H1 (cell line): ENCODE data around the gene IYD. TPM values are rescaled to one million over a fixed set of nuclear protein-coding genes. Genes with fewer than 3 reads are reported as not detected.

ENCODE experiments used
- CTCF ChIA-PET: fragments of 300-600 bp; sonication (Branson Sonifier 250); formaldehyde crosslinking; loops from one replicate; lab custom pipeline; 2021; ENCODE audit not compliant: partially characterized antibody; lab: Charles Lee
- POLR2A ChIA-PET: fragments of 300-600 bp; sonication (Branson Sonifier 250); formaldehyde crosslinking; loops from one replicate; lab custom pipeline; 2021; ENCODE audit warnings: inconsistent platforms; ENCODE audit not compliant: partially characterized antibody; lab: Charles Lee
- DNase-seq, 2 experiments: peaks; one replicate each; pipeline versions ENCODE4 v3.0.0 to v3.0.0-alpha.2; 2010 to 2022; ENCODE audit warnings: low spot score in 2 of 2, low read depth in 1 of 2, mixed read lengths in 1 of 2
- FAIRE-seq: peaks from 2 replicates; lab custom pipeline; 2011; peaks lifted over from hg19 to GRCh38; lab: Jason Lieb, UNC
- H2AFZ ChIP-seq: 2 replicates; pipeline ENCODE4 v1.8.1; 2012; ENCODE audit warnings: low read length, inconsistent platforms
- H2AK5ac ChIP-seq: 2 replicates; pipeline ENCODE4 v1.6.1; 2013; ENCODE audit warnings: low read depth, low read length
- H2BK120ac ChIP-seq: replicated peaks from 2 replicates; pipeline ENCODE3; 2013; ENCODE audit warnings: low read depth, low read length, inconsistent platforms
- H2BK12ac ChIP-seq: 2 replicates; pipeline ENCODE4 v1.6.1; 2013; ENCODE audit warnings: low read depth, low read length
- H2BK15ac ChIP-seq: 2 replicates; pipeline ENCODE4 v1.6.1; 2013; ENCODE audit warnings: low read length
- H2BK20ac ChIP-seq: 2 replicates; pipeline ENCODE4 v1.6.1; 2013; ENCODE audit warnings: low read length
- H2BK5ac ChIP-seq: 2 replicates; pipeline ENCODE4 v1.6.1; 2013; ENCODE audit warnings: low read depth, low read length
- H3K14ac ChIP-seq: 2 replicates; pipeline ENCODE4 v1.6.1; 2013; ENCODE audit warnings: inconsistent platforms; ENCODE audit not compliant: insufficient read length
- H3K18ac ChIP-seq: 2 replicates; pipeline ENCODE4 v1.6.1; 2013; ENCODE audit warnings: low read length; ENCODE audit errors: extremely low read depth
- H3K23ac ChIP-seq: 2 replicates; pipeline ENCODE4 v1.6.1; 2013; ENCODE audit warnings: inconsistent platforms; ENCODE audit not compliant: insufficient read length
- H3K23me2 ChIP-seq: 2 replicates; pipeline ENCODE4 v1.6.1; 2013; ENCODE audit warnings: low read depth, low read length
- H3K27ac ChIP-seq: 2 replicates; pipeline ENCODE4 v1.6.1; 2011; ENCODE audit warnings: low read depth, low read length, inconsistent platforms
- H3K27me3 ChIP-seq, 4 experiments: replicated peaks in 1 of 4; 1 replicate in 1 of 4; 2 replicates in 3 of 4; pipeline versions ENCODE4 v1.6.1 to v1.8.1; 2011 to 2013; ENCODE audit warnings: low read length in 3 of 4, mild to moderate bottlenecking in 3 of 4, inconsistent platforms in 2 of 4, mixed read lengths in 2 of 4, moderate library complexity in 1 of 4; ENCODE audit not compliant: control insufficient read depth in 3 of 4, insufficient read depth in 3 of 4; ENCODE audit errors: extremely low read depth in 1 of 4
- H3K36me3 ChIP-seq, 4 experiments: 2 replicates each; pipeline versions ENCODE4 v1.6.1 to v1.8.1; 2011 to 2013; ENCODE audit warnings: mild to moderate bottlenecking in 4 of 4, low read length in 3 of 4, moderate library complexity in 2 of 4, control low read depth in 1 of 4, inconsistent platforms in 1 of 4; ENCODE audit not compliant: insufficient read depth in 4 of 4, control insufficient read depth in 2 of 4
- H3K4ac ChIP-seq: replicated peaks from 2 replicates; pipeline ENCODE3; 2013; ENCODE audit warnings: low read length, low read depth, mixed read lengths, inconsistent platforms; ENCODE audit not compliant: insufficient read length
- H3K4me1 ChIP-seq, 4 experiments: replicated peaks in 1 of 4; 1 replicate in 1 of 4; 2 replicates in 3 of 4; pipeline versions ENCODE4 v1.6.1 to v1.8.1; 2011 to 2013; ENCODE audit warnings: low read length in 3 of 4, inconsistent platforms in 2 of 4, mixed read lengths in 1 of 4; ENCODE audit not compliant: insufficient read depth in 4 of 4, control insufficient read depth in 3 of 4
- H3K4me2 ChIP-seq, 2 experiments: 2 replicates each; pipeline versions ENCODE4 v1.6.1 to v1.8.1; 2011 to 2013; ENCODE audit warnings: low read depth in 2 of 2, low read length in 2 of 2, control low read depth in 1 of 2, inconsistent platforms in 1 of 2, mild to moderate bottlenecking in 1 of 2; ENCODE audit not compliant: insufficient read depth in 1 of 2
- H3K4me3 ChIP-seq, 4 experiments: fragments of 200-600, 300-600 bp in 1 of 4; sonication (generic), shearing (Covaris generic), sonication (Bioruptor Twin) in 1 of 4; 2 replicates each; pipeline versions ENCODE4 v1.5.1 to v1.8.1; 2011 to 2016; ENCODE audit warnings: low read length in 4 of 4, low read depth in 3 of 4, control low read depth in 2 of 4, inconsistent platforms in 2 of 4, mild to moderate bottlenecking in 2 of 4, mixed read lengths in 1 of 4, moderate library complexity in 1 of 4; ENCODE audit not compliant: insufficient read depth in 2 of 4; ENCODE audit errors: extremely low read depth in 1 of 4
- H3K56ac ChIP-seq: replicated peaks from 2 replicates; pipeline ENCODE3; 2013; ENCODE audit warnings: low read depth, mild to moderate bottlenecking, mixed read lengths, low read length, inconsistent platforms; ENCODE audit not compliant: insufficient read length
- H3K79me1 ChIP-seq: 2 replicates; pipeline ENCODE4 v1.6.1; 2013; ENCODE audit warnings: low read depth, low read length, control low read depth
- H3K79me2 ChIP-seq, 2 experiments: 2 replicates each; pipeline versions ENCODE4 v1.6.1 to v1.8.1; 2012 to 2013; ENCODE audit warnings: low read length in 2 of 2, mild to moderate bottlenecking in 2 of 2, inconsistent platforms in 1 of 2; ENCODE audit not compliant: insufficient read depth in 2 of 2, control insufficient read depth in 1 of 2
- H3K9ac ChIP-seq, 4 experiments: replicated peaks in 1 of 4; 1 replicate in 1 of 4; 2 replicates in 3 of 4; pipeline versions ENCODE4 v1.6.1 to v1.8.1; 2011 to 2013; ENCODE audit warnings: low read depth in 3 of 4, low read length in 3 of 4, control low read depth in 2 of 4, mild to moderate bottlenecking in 2 of 4, moderate library complexity in 2 of 4, inconsistent platforms in 1 of 4; ENCODE audit errors: extremely low read depth in 1 of 4
- H3K9me3 ChIP-seq, 2 experiments: 2 replicates each; pipeline versions ENCODE4 v1.6.1 to v1.8.1; 2012 to 2013; ENCODE audit warnings: mild to moderate bottlenecking in 2 of 2, moderate library complexity in 2 of 2, control low read depth in 1 of 2, inconsistent platforms in 1 of 2, low read depth in 1 of 2, low read length in 1 of 2, mixed read lengths in 1 of 2; ENCODE audit not compliant: insufficient read depth in 2 of 2
- H4K20me1 ChIP-seq, 2 experiments: replicated peaks in 1 of 2; 2 replicates each; pipeline versions ENCODE3 to v1.8.1; 2011 to 2013; ENCODE audit warnings: inconsistent platforms in 2 of 2, low read length in 2 of 2, mild to moderate bottlenecking in 1 of 2; ENCODE audit not compliant: insufficient read depth in 2 of 2, control insufficient read depth in 1 of 2
- H4K5ac ChIP-seq: 2 replicates; pipeline ENCODE4 v1.6.1; 2013; ENCODE audit warnings: low read length, low read depth, mixed read lengths, inconsistent platforms; ENCODE audit not compliant: insufficient read length
- H4K8ac ChIP-seq: 2 replicates; pipeline ENCODE4 v1.8.0; 2013; ENCODE audit warnings: mild to moderate bottlenecking, moderate library complexity, low read length, inconsistent platforms; ENCODE audit not compliant: insufficient read depth; ENCODE audit errors: extremely low read depth
- H4K91ac ChIP-seq: replicated peaks from 2 replicates; pipeline ENCODE3; 2013; ENCODE audit warnings: low read length, mixed read lengths, inconsistent platforms; ENCODE audit not compliant: insufficient read length
- ATF2 ChIP-seq: IDR thresholded peaks from 2 replicates; pipeline ENCODE4 v1.6.1; 2012; ENCODE audit warnings: low read length, inconsistent platforms
- BACH1 ChIP-seq: IDR thresholded peaks from 2 replicates; pipeline ENCODE4 v1.6.1; 2012; ENCODE audit warnings: low read length, improper control_type of control experiment
- BRCA1 ChIP-seq: IDR thresholded peaks from 2 replicates; pipeline ENCODE4 v1.6.1; 2012; ENCODE audit warnings: low read depth, low read length, improper control_type of control experiment
- CBX5 ChIP-seq: fragments of 300-800, 300-1000 bp; sonication (generic); IDR thresholded peaks from 2 replicates; pipeline ENCODE4 v1.7.1; 2016; ENCODE audit warnings: antibody characterized with exemption, low read length, low read depth
- CREB1 ChIP-seq: IDR thresholded peaks from 2 replicates; pipeline ENCODE4 v1.6.1; 2012; ENCODE audit warnings: inconsistent platforms
- GTF2F1 ChIP-seq: IDR thresholded peaks from 2 replicates; pipeline ENCODE4 v1.6.1; 2012; ENCODE audit warnings: low read depth, low read length, improper control_type of control experiment, borderline replicate concordance
- HDAC6 ChIP-seq: IDR thresholded peaks from one replicate; pipeline ENCODE4 v1.7.1; 2012; ENCODE audit warnings: low read depth, mild to moderate bottlenecking, inconsistent platforms, low read length, moderate library complexity
- JUN ChIP-seq: IDR thresholded peaks from 2 replicates; pipeline ENCODE4 v1.6.1; 2011; ENCODE audit warnings: low read depth, mild to moderate bottlenecking, improper control_type of control experiment, low read length
- MAX ChIP-seq: IDR thresholded peaks from 2 replicates; pipeline ENCODE4 v1.6.1; 2012; ENCODE audit warnings: inconsistent platforms
- SIN3A ChIP-seq, 2 experiments: IDR thresholded peaks in 1 of 2; conservative IDR thresholded peaks in 1 of 2; 2 replicates each; pipeline ENCODE4 v1.6.1; 2011 to 2012; ENCODE audit warnings: low read length in 2 of 2, improper control_type of control experiment in 1 of 2, low read depth in 1 of 2, mild to moderate bottlenecking in 1 of 2
- SP4 ChIP-seq: IDR thresholded peaks from 2 replicates; pipeline ENCODE4 v1.6.1; 2012; ENCODE audit warnings: low read length, inconsistent platforms
- TEAD4 ChIP-seq: IDR thresholded peaks from 2 replicates; pipeline ENCODE4 v1.6.1; 2012; ENCODE audit warnings: low read depth, low read length, inconsistent platforms, mixed read lengths
- WGBS, 2 experiments: shearing (Covaris generic) in 1 of 2; methylation state at CpG; one replicate each; pipeline versions ENCODE4 v1.1.6 to v1.1.7; 2013 to 2015; ENCODE audit warnings: low lambda C conversion rate in 2 of 2, mixed read lengths in 2 of 2, inconsistent platforms in 1 of 2, low coverage in 1 of 2, missing lambda C conversion rate in 1 of 2; ENCODE audit not compliant: insufficient replicate concordance in 2 of 2, insufficient coverage in 1 of 2, insufficient read length in 1 of 2; ENCODE audit errors: extremely low coverage in 1 of 2, missing lambda C conversion rate in 1 of 2; 5-methylcytosine and 5-hydroxymethylcytosine counted together
- polyA plus RNA-seq, 7 experiments: library from polyadenylated mRNA; depleted of rRNA in 3 of 7; stranded (reverse) in 5 of 7; unstranded in 2 of 7; fragments of >200 nt in 5 of 7; fragments of 200-250 nt in 2 of 7; gene quantifications; 1 replicate in 5 of 7; 2 replicates in 1 of 7; 4 replicates in 1 of 7; pipeline versions ENCODE4 v1.2.1 to v1.2.3, GENCODE V29; 2011 to 2013; ENCODE audit warnings: missing spikeins in 2 of 7, mixed read lengths in 2 of 7
- total RNA-seq: library from RNA; stranded (reverse); fragmentation: NEBNext Ultra II Directional; extraction: Animal tissue kit (Norgen Biotek cat#: 25700); gene quantifications from 2 replicates; pipeline ENCODE4 v1.2.1, GENCODE V29; 2021

Gene IYD
- total and polyA plus RNA-seq, 2 of the 8 experiments (the other 6 are each of a cell fraction or from before 2014, with no cell fraction given): not detected

- Histone ChIP-seq H3K14ac (no peak overlapping the region), H2BK5ac (no peak overlapping the region), H3K4me3 (no peak overlapping the region), H4K8ac (no peak overlapping the region), H3K4me1 (no peaks in the 10 kb centered on the region), H3K9ac (no peak overlapping the region), H2AK5ac (no peak overlapping the region), H3K27ac (no peak overlapping the region), H3K79me2 (no peaks in the 10 kb centered on the region), H3K79me1 (no peaks in the 10 kb centered on the region), H3K23me2 (no peaks in the 10 kb centered on the region; the same call in 1 of the 2 replicates), H3K27me3 (no peaks in the 10 kb centered on the region), H2BK120ac (no peak overlapping the region), H3K4ac (no peak overlapping the region), H3K9me3 (no peaks in the 10 kb centered on the region), H2BK12ac (no peak overlapping the region), H3K4me2 (no peak overlapping the region), H2BK15ac (no peak overlapping the region), H3K56ac (no peak overlapping the region), H3K36me3 (no peaks in the 10 kb centered on the region), H3K18ac (no peak overlapping the region), H2AFZ (no peak overlapping the region), H4K91ac (no peak overlapping the region), H4K5ac (no peak overlapping the region), H2BK20ac (no peak overlapping the region), H4K20me1 (no peaks in the 10 kb centered on the region), H3K23ac (no peak overlapping the region)
- CTCF ChIA-PET: interaction anchor here (3.7 kb wide), 1 partner anchor 15 kb away, joined by 15 read pairs; no protein-coding TSS in a partner anchor
- TF ChIP-seq JUN (no peak), SIN3A (conservative IDR thresholded peaks at IDR 0.05 in 1 of 2, IDR thresholded peaks at IDR 0.05 in 1 of 2; ENCODE audit: low read depth in 1 of 2, low read length in 2 of 2) (no peak), CREB1 (no peak), GTF2F1 (no peak), ATF2 (no peak), BRCA1 (no peak), MAX (no peak), HDAC6 (no peak), TEAD4 (no peak), CBX5 (no peak), BACH1 (no peak), SP4 (no peak)
- POLR2A ChIA-PET: no interaction called here
- WGBS, 2 experiments: 91% methylated on average over 1 of the region's 1 CpG; no CpG with 5 or more reads in 1 of the 2 experiments
- FAIRE-seq: no peak
- DNase-seq: no peak
Measured at GRCh38 chr6:150380256-150380655, 11.4 kb downstream of the IYD start.
